MCF 10A (cell line): ENCODE measurements around the gene FGFR2. TPM values are rescaled to one million over a fixed set of nuclear protein-coding genes. Genes with fewer than 3 reads are reported as not detected.

ENCODE experiments used
- BruUV-seq: library from RNA; stranded (reverse); fragments of 400-500 nt; replicated peaks from 2 replicates; lab custom pipeline; 2021; lab: Mats Ljungman, UMichigan
- CTCF ChIA-PET: fragments of 300-600 bp; sonication (Branson Sonifier 250); formaldehyde crosslinking; extraction: SDS; loops from one replicate; lab custom pipeline; 2021; ENCODE audit warnings: antibody characterized with exemption, inconsistent platforms; lab: Yijun Ruan, JAX
- POLR2A ChIA-PET: fragments of 300-600, 350-650 bp; sonication (Branson Sonifier 250); formaldehyde crosslinking; extraction: SDS; loops from one replicate; lab custom pipeline; 2020; ENCODE audit warnings: antibody characterized with exemption, inconsistent platforms; lab: Yijun Ruan, JAX
- DNase-seq: peaks from one replicate; pipeline ENCODE4 v3.0.0-alpha.2; 2018; ENCODE audit not compliant: unreplicated experiment
- H3K27ac Mint-ChIP-seq: one replicate; pipeline ENCODE4 v1.8.0; 2022; ENCODE audit warnings: mild to moderate bottlenecking, low read depth, mixed read lengths; ENCODE audit not compliant: unreplicated experiment
- H3K27me3 Mint-ChIP-seq: one replicate; pipeline ENCODE4 v1.8.0; 2022; ENCODE audit warnings: mixed read lengths; ENCODE audit not compliant: insufficient read depth, unreplicated experiment
- H3K36me3 Mint-ChIP-seq: one replicate; pipeline ENCODE4 v1.8.0; 2022; ENCODE audit warnings: mild to moderate bottlenecking, moderate library complexity, mixed read lengths; ENCODE audit not compliant: insufficient read depth, unreplicated experiment
- H3K4me1 Mint-ChIP-seq: one replicate; pipeline ENCODE4 v1.8.0; 2022; ENCODE audit warnings: mixed read lengths; ENCODE audit not compliant: insufficient read depth, unreplicated experiment
- H3K4me3 Mint-ChIP-seq: one replicate; pipeline ENCODE4 v1.8.0; 2022; ENCODE audit warnings: mild to moderate bottlenecking, moderate library complexity, mixed read lengths; ENCODE audit not compliant: unreplicated experiment
- H3K9me3 Mint-ChIP-seq: one replicate; pipeline ENCODE4 v1.8.0; 2022; ENCODE audit warnings: mixed read lengths; ENCODE audit not compliant: unreplicated experiment
- CTCF ChIP-seq: fragments of 200-600 bp; IDR thresholded peaks from one replicate; pipeline ENCODE4 v1.8.0; 2022; ENCODE audit warnings: antibody characterized with exemption, mild to moderate bottlenecking; ENCODE audit not compliant: unreplicated experiment
- intact Hi-C: fragments of 100-400 bp; cut with micrococcal nuclease; formaldehyde crosslinking; loops from 2 replicates; pipeline ENCODE4 v1.14.1; 2022
- total RNA-seq: library from RNA; stranded (reverse); gene quantifications from 2 replicates; pipeline ENCODE4 v1.2.3, GENCODE V29; 2022

FGFR2 gene
- total RNA-seq, 1 experiment from 2014 or later: 2.7 TPM

DNA sequence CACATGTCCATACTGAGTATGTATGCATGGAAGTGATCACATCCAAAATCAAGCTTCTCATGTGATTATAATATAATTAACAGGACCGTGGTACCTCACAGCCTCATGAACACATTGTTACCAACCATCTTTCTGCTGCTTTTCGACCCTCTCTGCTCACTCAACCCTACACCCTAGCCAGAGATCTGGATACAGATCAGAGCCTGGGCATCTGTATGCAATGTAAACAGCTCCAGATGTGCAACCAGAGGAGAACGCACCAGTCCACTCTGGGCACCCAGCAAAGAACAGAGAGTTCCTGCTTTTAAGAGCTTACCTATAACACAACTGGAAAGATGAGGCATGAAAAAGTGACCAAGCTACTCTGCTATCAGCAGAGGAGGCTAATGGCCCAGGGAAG, 145.1 kb downstream of the FGFR2 start:
- ChIA-PET CTCF (interaction anchor here (0.8 kb wide), 1 partner anchor 16 kb away, joined by 6 read pairs; no protein-coding TSS in a partner anchor), POLR2A (no interaction called here)
- intact Hi-C loops: no loop called here
- no peak for TF ChIP-seq CTCF
- Mint-ChIP-seq H3K27ac (no peak overlapping the region), H3K4me3 (no peak overlapping the region), H3K36me3 (no peaks in the 10 kb centered on the region), H3K9me3 (no peaks in the 10 kb centered on the region), H3K4me1 (no peaks in the 10 kb centered on the region), H3K27me3 (no peaks in the 10 kb centered on the region)
- DNase-seq: no peak
- BruUV-seq: no TSS peak

GRCh38 chr10:121452581-121452980, 145.7 kb downstream of the FGFR2 start:
- no peak overlapping the region for H3K27ac Mint-ChIP-seq
- H3K36me3 Mint-ChIP-seq: no peaks in the 10 kb centered on the region
- no peaks in the 10 kb centered on the region for H3K9me3 Mint-ChIP-seq
- BruUV-seq: no TSS peak
- no peaks in the 10 kb centered on the region for H3K4me1 Mint-ChIP-seq
- H3K27me3 Mint-ChIP-seq: no peaks in the 10 kb centered on the region
- CTCF ChIA-PET: interaction anchor here (0.6 to 0.8 kb wide), 2 partner anchors 14 to 16 kb away, joined by 3 to 6 read pairs; no protein-coding TSS in a partner anchor
- no peak for DNase-seq
- POLR2A ChIA-PET: no interaction called here
- intact Hi-C loops: no loop called here
- no peak for TF ChIP-seq CTCF
- no peak overlapping the region for H3K4me3 Mint-ChIP-seq

DNA sequence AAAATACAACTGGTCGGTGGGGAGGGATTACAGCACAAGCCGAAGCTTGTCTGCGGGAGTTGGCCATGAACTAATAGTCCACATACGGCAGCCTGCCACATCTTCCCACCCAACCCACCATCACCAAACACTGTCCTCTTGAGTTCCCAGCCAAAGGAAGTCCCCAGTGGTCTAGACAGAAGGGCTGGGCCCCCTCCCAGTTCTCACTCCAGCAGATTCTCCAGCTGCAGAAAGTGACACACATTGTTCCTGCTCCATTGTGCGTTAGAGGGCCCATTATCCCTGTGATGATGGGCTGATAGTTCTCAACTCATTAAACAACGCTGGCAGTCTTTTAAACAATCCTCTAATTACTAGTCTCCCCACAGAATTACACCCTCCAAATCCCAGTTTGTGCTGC, 148.0 kb downstream of the FGFR2 start:
- TF ChIP-seq CTCF: no peak
- Mint-ChIP-seq H3K4me1 (no peaks in the 10 kb centered on the region), H3K27ac (no peak overlapping the region), H3K36me3 (no peaks in the 10 kb centered on the region), H3K4me3 (no peak overlapping the region), H3K27me3 (no peaks in the 10 kb centered on the region), H3K9me3 (no peaks in the 10 kb centered on the region)
- intact Hi-C loops: no loop called here
- POLR2A ChIA-PET: interaction anchor here (0.6 kb wide), 1 partner anchor 157 kb away, joined by 4 read pairs; no protein-coding TSS in a partner anchor
- no peak for DNase-seq
- no TSS peak for BruUV-seq
- CTCF ChIA-PET: interaction anchor here (0.6 to 0.7 kb wide), 2 partner anchors 24 to 255 kb away, joined by 3 read pairs; no protein-coding TSS in a partner anchor

- no peaks in the 10 kb centered on the region for H3K4me1 Mint-ChIP-seq
- H3K9me3 Mint-ChIP-seq: no peaks in the 10 kb centered on the region
- H3K27me3 Mint-ChIP-seq: no peaks in the 10 kb centered on the region
- no peak overlapping the region for H3K27ac Mint-ChIP-seq
- ChIA-PET CTCF (interaction anchor here (0.6 kb wide), 1 partner anchor 24 kb away, joined by 3 read pairs; no protein-coding TSS in a partner anchor), POLR2A (no interaction called here)
- no TSS peak for BruUV-seq
- DNase-seq: no peak
- H3K4me3 Mint-ChIP-seq: no peak overlapping the region
- H3K36me3 Mint-ChIP-seq: no peaks in the 10 kb centered on the region
- intact Hi-C loops: no loop called here
- no peak for TF ChIP-seq CTCF
These were observed 148.7 kb downstream of the FGFR2 start for GRCh38 chr10:121449482-121449924.
